GM12864 (cell line): Measurements from ENCODE around the gene SLC39A13.

Experiments used
- DNase-seq: peaks from one replicate; pipeline ENCODE4 v3.0.0-alpha.2; 2011; ENCODE audit warnings: low read depth
- H3K4me3 ChIP-seq: 2 replicates; pipeline ENCODE4 v1.5.1; 2011; ENCODE audit warnings: mild to moderate bottlenecking, low read depth, low read length, control low read depth
- TF ChIP-seq, protein P1 (sequence below): IDR thresholded peaks from 2 replicates; pipeline ENCODE4 v1.5.1; 2011; ENCODE audit warnings: low read depth, mild to moderate bottlenecking, moderate library complexity, low read length, control low read depth, inconsistent platforms; ENCODE audit errors: missing control alignments

Gene SLC39A13

DNA sequence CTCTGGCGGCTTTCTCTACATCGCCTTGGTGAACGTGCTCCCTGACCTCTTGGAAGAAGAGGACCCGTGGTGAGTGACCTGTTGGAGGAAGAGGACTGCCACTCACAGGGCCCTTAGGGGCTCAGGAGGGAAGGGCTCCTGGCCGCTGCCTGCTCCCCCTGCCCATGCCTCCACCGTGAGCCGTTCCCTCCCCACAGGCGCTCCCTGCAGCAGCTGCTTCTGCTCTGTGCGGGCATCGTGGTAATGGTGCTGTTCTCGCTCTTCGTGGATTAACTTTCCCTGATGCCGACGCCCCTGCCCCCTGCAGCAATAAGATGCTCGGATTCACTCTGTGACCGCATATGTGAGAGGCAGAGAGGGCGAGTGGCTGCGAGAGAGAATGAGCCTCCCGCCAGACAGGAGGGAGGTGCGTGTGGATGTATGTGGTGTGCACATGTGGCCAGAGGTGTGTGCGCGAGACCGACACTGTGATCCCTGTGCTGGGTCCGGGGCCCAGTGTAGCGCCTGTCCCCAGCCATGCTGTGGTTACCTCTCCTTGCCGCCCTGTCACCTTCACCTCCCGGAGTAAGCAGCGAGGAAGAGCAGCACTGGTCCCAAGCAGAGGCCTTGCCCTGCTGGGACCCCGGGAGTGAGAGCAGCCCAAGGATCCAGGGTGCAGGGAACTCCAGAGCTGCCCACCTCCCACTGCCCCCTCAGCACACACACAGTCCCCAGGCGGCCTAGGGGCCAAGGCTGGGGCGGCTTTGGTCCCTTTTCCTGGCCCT lies 6.9 kb downstream of the SLC39A13 start:
- no peak overlapping the region for H3K4me3 ChIP-seq
- DNase-seq: no peak
- TF ChIP-seq, protein P1, sequence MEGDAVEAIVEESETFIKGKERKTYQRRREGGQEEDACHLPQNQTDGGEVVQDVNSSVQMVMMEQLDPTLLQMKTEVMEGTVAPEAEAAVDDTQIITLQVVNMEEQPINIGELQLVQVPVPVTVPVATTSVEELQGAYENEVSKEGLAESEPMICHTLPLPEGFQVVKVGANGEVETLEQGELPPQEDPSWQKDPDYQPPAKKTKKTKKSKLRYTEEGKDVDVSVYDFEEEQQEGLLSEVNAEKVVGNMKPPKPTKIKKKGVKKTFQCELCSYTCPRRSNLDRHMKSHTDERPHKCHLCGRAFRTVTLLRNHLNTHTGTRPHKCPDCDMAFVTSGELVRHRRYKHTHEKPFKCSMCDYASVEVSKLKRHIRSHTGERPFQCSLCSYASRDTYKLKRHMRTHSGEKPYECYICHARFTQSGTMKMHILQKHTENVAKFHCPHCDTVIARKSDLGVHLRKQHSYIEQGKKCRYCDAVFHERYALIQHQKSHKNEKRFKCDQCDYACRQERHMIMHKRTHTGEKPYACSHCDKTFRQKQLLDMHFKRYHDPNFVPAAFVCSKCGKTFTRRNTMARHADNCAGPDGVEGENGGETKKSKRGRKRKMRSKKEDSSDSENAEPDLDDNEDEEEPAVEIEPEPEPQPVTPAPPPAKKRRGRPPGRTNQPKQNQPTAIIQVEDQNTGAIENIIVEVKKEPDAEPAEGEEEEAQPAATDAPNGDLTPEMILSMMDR: no peak

DNA sequence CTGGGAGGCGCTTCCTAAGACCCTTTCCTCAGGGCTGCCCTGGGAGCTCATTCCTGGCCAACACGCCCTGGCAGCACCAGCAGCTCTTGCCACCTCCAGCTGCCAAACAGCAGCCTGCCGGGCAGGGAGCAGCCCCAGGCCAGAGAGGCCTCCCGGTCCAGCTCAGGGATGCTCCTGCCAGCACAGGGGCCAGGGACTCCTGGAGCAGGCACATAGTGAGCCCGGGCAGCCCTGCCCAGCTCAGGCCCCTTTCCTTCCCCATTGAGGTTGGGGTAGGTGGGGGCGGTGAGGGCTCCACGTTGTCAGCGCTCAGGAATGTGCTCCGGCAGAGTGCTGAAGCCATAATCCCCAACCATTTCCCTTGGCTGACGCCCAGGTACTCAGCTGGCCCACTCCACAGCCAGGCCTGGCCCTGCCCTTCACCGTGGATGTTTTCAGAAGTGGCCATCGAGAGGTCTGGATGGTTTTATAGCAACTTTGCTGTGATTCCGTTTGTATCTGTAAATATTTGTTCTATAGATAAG lies 7.6 kb downstream of the SLC39A13 start:
- DNase-seq: no peak
- TF ChIP-seq, protein P1: no peak
- H3K4me3 ChIP-seq: no peak overlapping the region

DNA sequence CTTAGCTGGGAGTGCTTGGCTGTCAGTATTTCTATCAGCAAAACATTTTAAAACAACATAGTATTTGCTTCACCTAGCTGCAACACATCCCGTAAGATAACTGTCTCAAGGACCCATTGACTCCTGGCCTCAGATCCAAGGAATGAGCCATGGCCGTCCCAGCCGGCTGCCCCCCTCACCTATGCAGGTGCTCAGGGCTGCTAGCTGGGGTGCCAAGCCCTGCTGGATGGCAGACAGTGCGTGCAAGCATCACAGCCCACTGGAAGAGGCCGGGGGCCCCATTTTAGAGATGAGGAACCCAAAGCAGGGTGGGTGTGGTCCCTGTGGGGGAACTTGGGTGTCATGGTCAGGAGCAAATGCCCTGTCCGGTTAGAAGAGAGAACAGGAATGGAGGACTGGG lies 9.3 kb downstream of the SLC39A13 start:
- H3K4me3 ChIP-seq: no peak overlapping the region
- no peak for DNase-seq
- TF ChIP-seq, protein P1: no peak

DNA sequence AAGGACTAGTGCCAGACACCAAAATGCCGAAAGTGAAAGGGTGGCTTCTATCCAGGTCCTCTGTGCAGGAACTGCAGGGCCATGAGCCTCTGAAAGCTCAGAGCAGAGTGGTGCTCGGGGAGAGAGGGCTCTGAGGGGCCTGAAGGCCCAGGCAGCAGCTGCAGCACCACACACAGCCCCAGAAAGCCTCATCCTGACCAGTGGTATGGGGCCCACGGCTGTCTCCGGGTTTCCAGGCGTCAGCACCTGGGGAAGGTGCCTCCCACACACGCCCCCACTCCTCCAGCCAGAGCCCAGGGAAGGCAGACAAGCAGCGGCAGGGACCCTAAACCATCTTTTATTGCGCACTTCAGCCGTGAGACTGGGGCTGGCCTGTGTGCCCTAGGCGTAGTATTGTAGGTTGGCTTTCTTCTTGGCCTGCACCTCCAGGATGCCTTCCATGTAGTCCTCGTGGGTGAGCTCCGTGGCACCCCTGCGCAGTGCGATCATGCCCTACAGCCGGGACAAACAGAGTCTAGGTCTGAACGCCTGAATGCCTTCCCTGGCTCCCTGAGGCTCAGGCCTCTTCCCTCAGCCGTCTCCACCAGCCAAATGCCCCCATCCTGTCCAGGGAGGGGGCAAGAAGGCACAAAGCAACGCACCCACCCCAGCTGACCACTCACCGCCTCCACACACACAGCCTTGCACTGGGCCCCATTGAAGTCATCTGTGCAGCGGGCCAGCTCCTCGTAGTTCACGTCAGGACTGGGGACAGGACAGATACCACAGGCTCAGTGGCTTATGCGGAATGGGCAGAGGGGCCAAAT lies 10.3 kb downstream of the SLC39A13 start:
- no peak for DNase-seq
- TF ChIP-seq, protein P1: no peak
- no peak overlapping the region for H3K4me3 ChIP-seq

DNA sequence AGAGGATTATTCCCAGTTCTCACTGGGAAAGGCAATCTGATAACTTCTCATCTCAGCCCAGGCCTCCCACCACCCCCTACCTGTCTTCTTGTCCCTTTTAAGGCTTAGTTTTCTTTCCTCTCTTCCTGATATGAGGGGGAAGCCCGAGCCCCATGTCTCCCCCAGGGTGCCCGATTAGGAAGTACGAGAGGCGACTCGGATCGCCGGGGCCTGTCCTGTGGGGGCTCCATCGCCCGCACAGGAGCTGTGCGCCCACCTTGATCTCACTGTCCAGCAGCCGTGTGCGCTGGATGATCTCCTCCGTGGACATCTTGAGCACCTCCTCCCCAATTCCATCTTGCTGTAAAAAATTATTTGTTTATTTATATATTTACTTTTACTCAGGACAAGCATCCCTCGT lies 17.2 kb downstream of the SLC39A13 start:
- no peak for DNase-seq
- peak overlapping the region; percentile 94 for H3K4me3 ChIP-seq
- TF ChIP-seq, protein P1: no peak

DNA sequence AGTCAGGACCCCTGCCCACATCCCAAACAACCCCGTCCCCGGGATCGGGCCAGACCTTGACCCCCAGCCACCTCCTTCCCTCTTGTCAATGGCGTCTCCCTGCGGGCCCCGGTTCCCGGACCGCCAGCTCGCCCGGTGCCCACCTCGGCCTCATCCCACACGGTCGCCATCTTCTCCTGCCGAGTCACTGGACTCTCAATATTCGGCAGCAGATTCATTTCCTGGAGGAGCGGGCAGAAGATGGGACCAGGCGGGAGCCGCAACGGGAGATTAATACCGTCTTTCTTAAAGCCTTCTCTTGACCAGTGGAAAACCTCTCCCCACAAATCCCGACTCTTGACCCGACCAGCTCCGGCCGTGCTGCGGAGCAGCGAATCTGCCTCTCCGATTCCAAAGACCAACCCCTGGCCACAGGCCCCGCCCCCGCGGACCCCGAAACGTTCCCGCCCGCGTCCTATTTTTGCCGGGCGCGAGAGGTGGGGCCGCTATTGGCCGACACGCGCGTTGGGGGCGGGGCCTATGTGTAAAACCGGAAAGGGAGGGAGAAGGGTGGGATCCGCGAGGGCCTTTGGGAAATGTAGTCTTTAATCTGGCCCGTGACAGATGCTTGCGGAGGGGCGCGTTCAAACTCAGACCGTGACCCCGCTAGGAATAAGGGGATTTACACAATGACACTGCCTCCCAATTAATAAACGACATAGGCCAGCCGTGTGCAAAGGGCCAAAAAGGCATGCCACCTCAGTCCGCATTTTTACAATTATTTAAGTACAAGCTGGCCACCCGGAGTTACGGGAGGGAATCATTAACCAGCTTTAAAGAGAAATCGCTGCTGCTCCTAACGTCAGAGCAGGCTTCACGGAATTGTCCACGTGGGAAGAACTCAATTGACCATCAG lies 17.9 kb downstream of the SLC39A13 start, which contains the start of gene PSMC3:
Gene PSMC3 (minus strand): TSS at position 378 of the 895 bp plus-strand sequence. CDS start 160 bp downstream, at position 218.
- TF ChIP-seq, protein P1: no peak
- peak; percentile 86 for DNase-seq
- peak within 1 kb of the TSS; percentile 94 for H3K4me3 ChIP-seq
